Small intestine (tissue), 7 donors: Measurements from ENCODE around the gene HYOU1. TPM values are rescaled to one million over a fixed set of nuclear protein-coding genes. Genes with fewer than 3 reads are reported as not detected.
"Not testable (repeated sequence)": the region's sequence is repeated elsewhere in the genome, so short reads cannot be mapped to it uniquely, and the experiment has no call there.

Experiments used
- DNase-seq, 2 donors: peaks; one replicate each; pipeline versions ENCODE4 v3.0.0 to v3.0.0-alpha.2; 2013
- FAIRE-seq: peaks from 2 replicates; lab custom pipeline; 2012; peaks lifted over from hg19 to GRCh38; lab: Jason Lieb, UNC
- H3K27ac ChIP-seq, 3 donors: one replicate each; pipeline ENCODE4 v1.5.1; 2013; ENCODE audit warnings: low read length in 2 of 3, mild to moderate bottlenecking in 2 of 3, control low read depth in 1 of 3, inconsistent platforms in 1 of 3, low read depth in 1 of 3, moderate library complexity in 1 of 3
- H3K27me3 ChIP-seq, 3 donors: one replicate each; pipeline ENCODE4 v1.6.1; 2013; ENCODE audit warnings: low read length in 3 of 3, inconsistent platforms in 1 of 3; ENCODE audit not compliant: control insufficient read depth in 3 of 3, insufficient read depth in 3 of 3
- H3K36me3 ChIP-seq, 3 donors: one replicate each; pipeline ENCODE4 v1.6.1; 2013; ENCODE audit warnings: low read length in 3 of 3, inconsistent platforms in 1 of 3, low read depth in 1 of 3, mild to moderate bottlenecking in 1 of 3, moderate library complexity in 1 of 3; ENCODE audit not compliant: control insufficient read depth in 3 of 3, insufficient read depth in 2 of 3
- H3K4me1 ChIP-seq, 3 donors: one replicate each; pipeline ENCODE4 v1.6.1; 2013; ENCODE audit warnings: low read length in 2 of 3, inconsistent platforms in 1 of 3, low read depth in 1 of 3, mild to moderate bottlenecking in 1 of 3, moderate library complexity in 1 of 3; ENCODE audit not compliant: control insufficient read depth in 3 of 3, insufficient read depth in 2 of 3
- H3K4me3 ChIP-seq, 3 donors: one replicate each; pipeline ENCODE4 v1.5.1; 2013; ENCODE audit warnings: low read length in 3 of 3, control low read depth in 1 of 3, inconsistent platforms in 1 of 3, low read depth in 1 of 3, mild to moderate bottlenecking in 1 of 3, moderate library complexity in 1 of 3
- H3K9me3 ChIP-seq, 2 donors: one replicate each; pipeline ENCODE4 v1.6.1; 2013; ENCODE audit warnings: low read depth in 1 of 2, low read length in 1 of 2; ENCODE audit not compliant: control insufficient read depth in 2 of 2, insufficient read depth in 1 of 2
- WGBS, 3 donors: extraction: QIAGEN DNeasy Blood & Tissue Kit; methylation state at CpG; one replicate each; pipeline ENCODE4 v1.1.7; 2013; 5-methylcytosine and 5-hydroxymethylcytosine counted together
- polyA plus RNA-seq, 4 donors: library from polyadenylated mRNA; stranded (reverse) in 3 of 4; unstranded in 1 of 4; fragments of 200-250 nt in 3 of 4; fragments of 120-200 nt in 1 of 4; gene quantifications; one replicate each; pipeline versions ENCODE4 v1.2.1 to v1.2.3, GENCODE V29; 2013
- donor health status: healthy with polysubstance abuse.
- donor health status: control.
- donor health status: control.
- donor health status: Bipolar disorder and iron deficiency.
- donor health status: healthy.

Gene HYOU1
- polyA plus RNA-seq, 4 donors: 17.4 to 127 (median 53.3) TPM

GRCh38 chr11:119042927-119043326 lies 14.1 kb downstream of the HYOU1 start:
- no peaks in the 10 kb centered on the region for H3K27me3 ChIP-seq
- no peaks in the 10 kb centered on the region for H3K9me3 ChIP-seq
- no peak for DNase-seq
- FAIRE-seq: no peak
- H3K36me3 ChIP-seq: peaks cover 15 to 39% (median 22%) of the 10 kb centered on the region in 3 donors
- no peak overlapping the region for H3K27ac ChIP-seq
- H3K4me1 ChIP-seq: no peaks in the 10 kb centered on the region
- 88 to 95% (median 89%) methylated on average over 9 of the region's 9 CpGs for WGBS, 3 donors
- H3K4me3 ChIP-seq: no peak overlapping the region

GRCh38 chr11:119041821-119042514 lies 15.0 kb downstream of the HYOU1 start:
- FAIRE-seq: no peak

GRCh38 chr11:119039471-119039870 lies 17.5 kb downstream of the HYOU1 start:
- not testable (repeated sequence) for H3K4me1 ChIP-seq, H3K27me3 ChIP-seq, H3K4me3 ChIP-seq, H3K27ac ChIP-seq, H3K36me3 ChIP-seq, H3K9me3 ChIP-seq, FAIRE-seq, DNase-seq
- 43 to 74% (median 56%) methylated on average over 6 to 11 of the region's 11 CpGs for WGBS, 3 donors

More at GRCh38 chr11:119041821-119042514, 15.0 kb downstream of the HYOU1 start:
- WGBS, 3 donors: 89 to 98% (median 91%) methylated on average over 4 of the region's 4 CpGs
- Histone ChIP-seq H3K4me3 (no peak overlapping the region), H3K4me1 (no peaks in the 10 kb centered on the region), H3K27me3 (no peaks in the 10 kb centered on the region), H3K36me3 (peaks cover 10 to 30% (median 16%) of the 10 kb centered on the region in 3 donors), H3K27ac (no peak overlapping the region), H3K9me3 (no peaks in the 10 kb centered on the region)
- no peak for DNase-seq

- H3K36me3 ChIP-seq: peaks cover 0 to 2% (median 0%) of the 10 kb centered on the region in 3 donors
- no peaks in the 10 kb centered on the region for H3K27me3 ChIP-seq
- FAIRE-seq: no peak
- no peak overlapping the region for H3K27ac ChIP-seq
- no peaks in the 10 kb centered on the region for H3K4me1 ChIP-seq
- no peaks in the 10 kb centered on the region for H3K9me3 ChIP-seq
- 87 to 90% (median 88%) methylated on average over 5 of the region's 5 CpGs for WGBS, 3 donors
- DNase-seq: no peak
- no peak overlapping the region for H3K4me3 ChIP-seq
Observed at GRCh38 chr11:119038884-119039283, 18.1 kb downstream of the HYOU1 start.

GRCh38 chr11:119034813-119035212 lies 22.2 kb downstream of the HYOU1 start:
- FAIRE-seq (no peak), DNase-seq (no peak)
- Histone ChIP-seq H3K4me3 (no peak overlapping the region), H3K27ac (no peak overlapping the region), H3K9me3 (no peaks in the 10 kb centered on the region), H3K27me3 (no peaks in the 10 kb centered on the region), H3K36me3 (no peaks in the 10 kb centered on the region), H3K4me1 (no peaks in the 10 kb centered on the region)
- 80 to 85% (median 85%) methylated on average over 3 of the region's 3 CpGs for WGBS, 3 donors

- not testable (repeated sequence) for FAIRE-seq, H3K36me3 ChIP-seq, H3K9me3 ChIP-seq, H3K4me3 ChIP-seq, H3K4me1 ChIP-seq, DNase-seq, H3K27ac ChIP-seq, H3K27me3 ChIP-seq
- 79 to 93% (median 84%) methylated on average over 10 of the region's 10 CpGs for WGBS, 3 donors
Observed at GRCh38 chr11:119033421-119033820, 23.6 kb downstream of the HYOU1 start.

GRCh38 chr11:119031912-119032280 lies 25.1 kb downstream of the HYOU1 start:
- WGBS, 3 donors: 76 to 86% (median 83%) methylated on average over 8 to 9 of the region's 9 CpGs
- Histone ChIP-seq H3K9me3 (no peaks in the 10 kb centered on the region), H3K4me1 (no peaks in the 10 kb centered on the region), H3K27me3 (no peaks in the 10 kb centered on the region), H3K4me3 (no peak overlapping the region), H3K27ac (no peak overlapping the region), H3K36me3 (peaks cover 0 to 23% (median 0%) of the 10 kb centered on the region in 3 donors)
- DNase-seq: no peak
- FAIRE-seq: no peak

GRCh38 chr11:119030329-119031047 lies 26.5 kb downstream of the HYOU1 start, which contains the start of gene SLC37A4:
TSS of gene SLC37A4 (minus strand) at chr11:119030877.
- WGBS, 3 donors: 0 to 1% (median 1%) methylated on average over 39 to 67 of the region's 67 CpGs
- Histone ChIP-seq H3K9me3 (no peaks in the 10 kb centered on the region), H3K4me1 (peaks cover 0 to 14% (median 0%) of the 10 kb centered on the region in 3 donors), H3K4me3 (peak within 1 kb of the TSS; percentile 78 to 87 (median 82)), H3K27ac (peak within 1 kb of the TSS; percentile 85 to 96 (median 88)), H3K36me3 (peaks cover 0 to 37% (median 0%) of the 10 kb centered on the region in 3 donors), H3K27me3 (no peaks in the 10 kb centered on the region)
- DNase-seq (peak; percentile 99), FAIRE-seq (no peak)
